GM12892 (cell line): Measurements from ENCODE around the gene LCOR.

Source experiments
- POLR2A ChIP-seq: IDR thresholded peaks from 2 replicates; pipeline ENCODE4 v1.6.1; 2011; ENCODE audit warnings: low read depth, low read length, control low read depth
- POLR2AphosphoS5 ChIP-seq: IDR thresholded peaks from 2 replicates; pipeline ENCODE4 v1.6.1; 2011; ENCODE audit warnings: low read depth, low read length, control low read depth
- TAF1 ChIP-seq: IDR thresholded peaks from 2 replicates; pipeline ENCODE4 v1.6.1; 2011; ENCODE audit warnings: low read depth, mild to moderate bottlenecking, control low read depth, low read length, borderline replicate concordance

- TF ChIP-seq POLR2AphosphoS5 (no peak), POLR2A (no peak), TAF1 (no peak)
Measured at GRCh38 chr10:96830511-96831199, 1.4 kb upstream of the LCOR start.
